ENCODE results near the gene SMOC2.

The SMOC2 gene

GRCh38 chr6:168714547-168715260 lies 273.7 kb downstream of the SMOC2 start:
- DNase-seq (ENCODE audit: low read depth): no peak

- no peak for DNase-seq (ENCODE audit: low read depth)
These were observed 274.9 kb downstream of the SMOC2 start for GRCh38 chr6:168715643-168716481.

- no peak for DNase-seq (ENCODE audit: low read depth)
These were observed 275.6 kb downstream of the SMOC2 start for GRCh38 chr6:168716581-168716980.

GRCh38 chr6:168717491-168717890 lies 276.5 kb downstream of the SMOC2 start:
- no peak for DNase-seq (ENCODE audit: low read depth)

Measured in EH (cell line).